NCI-H345 treated with DMSO at 0.1 percent for 48 hours (cell line): ENCODE results near the gene SUSD2.
"Not testable (repeated sequence)": the region's sequence is repeated elsewhere in the genome, so short reads cannot be mapped to it uniquely, and the experiment has no call there.

Source experiments
- DNase-seq: peaks from one replicate; lab custom pipeline; 2025; ENCODE audit not compliant: unreplicated experiment; lab: John Stamatoyannopoulos, UW

SUSD2 gene

GRCh38 chr22:24188705-24189248 lies 7.5 kb downstream of the SUSD2 start:
- DNase-seq: no peak

GRCh38 chr22:24189249-24190158 lies 8.2 kb downstream of the SUSD2 start:
- DNase-seq: no peak

- DNase-seq: no peak
Observed at GRCh38 chr22:24190159-24190540, 8.9 kb downstream of the SUSD2 start.

- DNase-seq: no peak
Observed at GRCh38 chr22:24190596-24191208, 9.4 kb downstream of the SUSD2 start.

GRCh38 chr22:24191381-24191841 lies 10.1 kb downstream of the SUSD2 start:
- DNase-seq: no peak

GRCh38 chr22:24191893-24192292 lies 10.6 kb downstream of the SUSD2 start:
- DNase-seq: no peak

GRCh38 chr22:24198682-24199052 lies 17.4 kb downstream of the SUSD2 start:
- DNase-seq: no peak

- no peak for DNase-seq
Observed at GRCh38 chr22:24200619-24201212, 19.4 kb downstream of the SUSD2 start.

GRCh38 chr22:24201681-24202614 lies 20.7 kb downstream of the SUSD2 start:
- DNase-seq: no peak

- DNase-seq: not testable (repeated sequence)
Observed at GRCh38 chr22:24203856-24204255, 22.6 kb downstream of the SUSD2 start.

- no peak for DNase-seq
Observed at GRCh38 chr22:24205438-24206195, 24.3 kb downstream of the SUSD2 start.

- not testable (repeated sequence) for DNase-seq
Observed at GRCh38 chr22:24206460-24207263, 25.4 kb downstream of the SUSD2 start.

GRCh38 chr22:24207264-24208011 lies 26.2 kb downstream of the SUSD2 start:
- DNase-seq: no peak

- DNase-seq: no peak
Observed at GRCh38 chr22:24208012-24208749, 26.9 kb downstream of the SUSD2 start.

GRCh38 chr22:24209016-24209415 lies 27.7 kb downstream of the SUSD2 start:
- DNase-seq: no peak

GRCh38 chr22:24209687-24210086 lies 28.4 kb downstream of the SUSD2 start:
- no peak for DNase-seq

- DNase-seq: not testable (repeated sequence)
Observed at GRCh38 chr22:24210409-24210808, 29.1 kb downstream of the SUSD2 start.

- not testable (repeated sequence) for DNase-seq
Observed at GRCh38 chr22:24211716-24212115, 30.4 kb downstream of the SUSD2 start.
